Stimulated activated naive CD8-positive, alpha-beta T cell treated with anti-CD3 and anti-CD28 coated beads, Interleukin-15, amount 100 ng/mL, for 72 hours (primary cell): ENCODE results near the gene ZYG11A.

Experiments used
- ATAC-seq: fragments of 150-1000 bp; cut with Tn5 transposase; 2 replicates; pipeline ENCODE4 v1.10.0; 2021; ENCODE audit warnings: mild to moderate bottlenecking, moderate library complexity
- DNase-seq, 2 donors: peaks; one replicate each; pipeline ENCODE4 v3.0.0; 2021 to 2022
- H3K27ac Mint-ChIP-seq, 2 donors: one replicate each; pipeline ENCODE4 v1.8.0; 2022; ENCODE audit warnings: mild to moderate bottlenecking in 2 of 2, mixed read lengths in 2 of 2, moderate library complexity in 2 of 2
- H3K27me3 Mint-ChIP-seq: one replicate; pipeline ENCODE4 v1.8.0; 2022; ENCODE audit warnings: mixed read lengths
- H3K4me1 Mint-ChIP-seq: one replicate; pipeline ENCODE4 v1.8.0; 2022; ENCODE audit warnings: mild to moderate bottlenecking, mixed read lengths
- H3K4me3 Mint-ChIP-seq, 2 donors: one replicate each; pipeline ENCODE4 v1.8.0; 2022; ENCODE audit warnings: mild to moderate bottlenecking in 2 of 2, mixed read lengths in 2 of 2, moderate library complexity in 1 of 2
- H3K9me3 Mint-ChIP-seq, 2 donors: one replicate each; pipeline ENCODE4 v1.8.0; 2022; ENCODE audit warnings: mixed read lengths in 2 of 2

ZYG11A gene

GRCh38 chr1:52904927-52905698 is 62.6 kb downstream of the ZYG11A start:
- peaks cover 7% of the 10 kb centered on the region for H3K4me1 Mint-ChIP-seq
- H3K27ac Mint-ChIP-seq, result peak overlapping the region; percentile 46 to 83
- ATAC-seq, result peak; percentile 77
- H3K9me3 Mint-ChIP-seq, result no peaks in the 10 kb centered on the region
- H3K4me3 Mint-ChIP-seq, result no peak overlapping the region
- H3K27me3 Mint-ChIP-seq, result no peaks in the 10 kb centered on the region
- peak; percentile 32 to 40 for DNase-seq

DNA sequence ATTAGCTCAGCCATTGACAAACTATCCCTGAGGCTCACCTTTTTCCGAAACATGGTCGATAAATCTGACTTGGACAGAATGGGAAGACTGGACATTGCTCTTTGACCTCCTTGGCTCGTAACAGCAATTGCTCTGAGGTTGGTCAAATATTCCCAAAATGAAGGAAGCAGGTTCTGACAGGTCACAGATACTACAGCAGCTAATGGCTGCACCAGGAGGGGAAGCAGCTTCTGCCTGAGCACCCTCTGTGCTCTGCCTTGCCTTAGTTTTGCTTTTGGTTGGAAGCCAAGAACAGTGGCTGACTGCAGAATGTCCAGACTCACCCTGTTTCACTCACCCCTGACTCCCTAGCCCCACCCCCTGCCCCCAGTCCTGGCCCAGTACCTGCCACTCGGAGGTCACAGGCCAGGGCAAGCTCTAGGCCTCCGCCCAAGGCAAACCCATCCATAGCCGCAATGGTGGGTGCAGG is 63.6 kb downstream of the ZYG11A start:
- H3K27ac Mint-ChIP-seq, result peak overlapping the region in 1 of 2 donors; percentile 54
- H3K4me1 Mint-ChIP-seq, result peaks cover 7% of the 10 kb centered on the region
- no peak for ATAC-seq
- H3K9me3 Mint-ChIP-seq, result no peaks in the 10 kb centered on the region
- H3K4me3 Mint-ChIP-seq, result no peak overlapping the region
- H3K27me3 Mint-ChIP-seq, result no peaks in the 10 kb centered on the region
- DNase-seq, result no peak

DNA sequence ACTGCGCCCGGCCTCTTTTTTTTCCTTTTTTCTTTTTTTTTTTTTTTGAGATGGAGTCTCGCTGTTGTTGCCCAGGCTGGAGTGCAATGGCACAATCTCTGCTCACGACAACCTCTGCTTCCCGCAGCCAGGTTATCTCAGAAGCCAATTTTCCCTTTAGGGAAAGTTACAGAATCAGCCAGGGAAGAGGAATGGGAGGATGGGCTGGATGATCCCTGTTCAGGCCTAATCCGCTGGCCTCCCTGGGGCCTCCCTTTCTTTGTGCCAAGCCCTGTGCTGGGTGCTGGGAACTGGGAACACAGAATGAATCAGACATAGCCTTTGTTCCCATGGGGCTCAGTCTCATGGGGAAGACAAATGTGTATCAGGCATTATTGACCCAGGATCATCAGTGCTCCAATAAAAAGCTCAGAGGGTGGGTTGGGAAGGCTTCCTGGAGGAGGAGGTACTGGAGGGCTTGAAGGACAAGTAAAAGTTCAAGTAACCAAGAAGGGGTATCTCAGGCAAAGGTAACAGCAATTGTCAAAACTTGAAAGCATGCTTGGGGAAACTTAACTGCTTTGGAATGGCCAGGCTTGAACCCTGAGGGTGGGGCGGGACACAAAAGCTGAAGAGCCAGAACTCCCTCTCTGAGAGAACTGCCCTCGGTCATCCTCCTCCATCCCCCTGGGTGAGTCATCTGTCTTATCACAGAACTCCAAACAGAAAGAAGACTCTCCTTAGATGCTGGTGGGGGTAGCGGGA is 64.7 kb downstream of the ZYG11A start:
- no peak overlapping the region for H3K27ac Mint-ChIP-seq
- no peaks in the 10 kb centered on the region for H3K27me3 Mint-ChIP-seq
- peaks cover 7% of the 10 kb centered on the region for H3K4me1 Mint-ChIP-seq
- no peak overlapping the region for H3K4me3 Mint-ChIP-seq
- ATAC-seq (no peak), DNase-seq (no peak)
- H3K9me3 Mint-ChIP-seq, result no peaks in the 10 kb centered on the region

DNA sequence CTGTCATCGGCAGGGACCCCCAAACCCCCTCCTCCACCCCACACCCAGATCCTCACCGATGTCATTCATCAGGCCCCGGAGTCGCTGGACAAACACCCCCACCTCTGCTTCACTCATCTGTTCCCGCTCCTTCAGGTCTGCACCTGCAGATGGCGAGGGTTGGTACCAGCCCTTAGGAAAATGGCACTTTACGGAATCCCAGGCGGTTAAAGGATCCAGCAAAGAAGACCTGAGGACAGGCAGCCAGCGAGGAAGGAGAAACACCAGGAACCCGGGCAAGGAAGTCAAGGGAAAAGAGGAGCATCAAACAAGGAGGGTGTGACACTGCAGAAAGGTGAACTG is 65.2 kb downstream of the ZYG11A start:
- DNase-seq (no peak), ATAC-seq (no peak)
- Mint-ChIP-seq H3K4me3 (no peak overlapping the region), H3K9me3 (no peaks in the 10 kb centered on the region), H3K27ac (no peak overlapping the region), H3K4me1 (peaks cover 7% of the 10 kb centered on the region), H3K27me3 (no peaks in the 10 kb centered on the region)

- no peaks in the 10 kb centered on the region for H3K27me3 Mint-ChIP-seq
- no peaks in the 10 kb centered on the region for H3K9me3 Mint-ChIP-seq
- ATAC-seq (no peak), DNase-seq (no peak)
- no peak overlapping the region for H3K27ac Mint-ChIP-seq
- no peak overlapping the region for H3K4me3 Mint-ChIP-seq
- H3K4me1 Mint-ChIP-seq, result no peaks in the 10 kb centered on the region
Measured at GRCh38 chr1:52911541-52911940, 69.0 kb downstream of the ZYG11A start.

GRCh38 chr1:52913014-52913413 is 70.5 kb downstream of the ZYG11A start:
- Mint-ChIP-seq H3K4me1 (no peaks in the 10 kb centered on the region), H3K27me3 (no peaks in the 10 kb centered on the region), H3K4me3 (no peak overlapping the region), H3K27ac (no peak overlapping the region), H3K9me3 (no peaks in the 10 kb centered on the region)
- DNase-seq (no peak), ATAC-seq (no peak)

DNA sequence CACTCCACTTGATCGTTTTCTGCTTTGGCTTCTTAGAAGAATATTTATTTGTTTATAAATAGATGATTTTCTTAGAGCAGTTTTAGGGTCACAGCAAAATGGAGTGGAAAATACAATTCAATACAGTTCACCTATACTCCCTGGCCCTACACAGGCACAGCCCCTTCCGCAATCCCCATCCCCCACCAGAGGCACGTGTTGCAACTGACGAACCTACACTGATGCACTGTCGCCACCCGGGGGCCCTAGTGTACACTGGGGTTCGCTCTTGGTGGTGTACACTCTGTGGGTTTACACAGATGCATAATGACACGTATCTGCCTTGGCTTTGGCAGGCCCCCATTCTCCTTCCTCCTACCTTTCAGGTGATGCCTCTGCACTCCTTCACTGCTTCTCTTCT is 71.0 kb downstream of the ZYG11A start:
- Mint-ChIP-seq H3K27me3 (no peaks in the 10 kb centered on the region), H3K9me3 (no peaks in the 10 kb centered on the region), H3K4me3 (no peak overlapping the region), H3K27ac (no peak overlapping the region), H3K4me1 (no peaks in the 10 kb centered on the region)
- DNase-seq (no peak), ATAC-seq (peak; percentile 71)

- Mint-ChIP-seq H3K27ac (no peak overlapping the region), H3K9me3 (no peaks in the 10 kb centered on the region), H3K27me3 (no peaks in the 10 kb centered on the region), H3K4me3 (no peak overlapping the region), H3K4me1 (peaks cover 7% of the 10 kb centered on the region)
- DNase-seq, result no peak
- ATAC-seq, result no peak
Measured at GRCh38 chr1:52914463-52914862, 71.9 kb downstream of the ZYG11A start.

DNA sequence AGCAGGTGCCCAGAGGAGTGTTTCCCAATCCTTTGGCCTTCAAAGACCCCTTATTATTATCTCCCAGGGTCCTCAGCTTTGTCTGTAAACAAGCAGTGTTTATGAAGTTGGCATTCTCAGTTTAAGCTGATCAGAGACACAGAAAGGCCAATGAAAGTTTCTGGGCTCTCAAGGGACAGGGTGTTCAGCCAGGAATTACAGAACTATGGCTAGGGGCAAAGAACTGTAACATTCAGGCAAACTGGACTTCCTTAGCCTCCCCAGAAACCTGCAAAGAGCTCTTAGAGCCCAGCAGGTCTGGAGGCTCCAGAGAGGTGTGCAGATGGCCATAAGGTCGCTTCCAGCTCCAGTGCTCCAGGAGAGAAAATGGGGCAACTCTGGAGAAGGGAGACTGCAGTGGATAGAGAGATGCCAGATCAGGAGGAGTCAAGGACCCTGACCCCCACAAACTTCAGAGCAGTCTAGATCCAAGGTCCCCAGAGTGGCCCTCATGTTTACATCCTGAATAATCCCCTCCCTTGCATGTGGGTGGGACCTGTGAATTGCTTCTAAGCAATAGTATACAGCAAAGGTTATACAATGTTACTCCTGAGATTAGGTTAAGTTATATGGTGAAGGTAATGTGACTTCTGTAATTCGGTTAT is 72.8 kb downstream of the ZYG11A start:
- Mint-ChIP-seq H3K4me1 (peaks cover 15% of the 10 kb centered on the region), H3K4me3 (no peak overlapping the region), H3K9me3 (no peaks in the 10 kb centered on the region), H3K27me3 (no peaks in the 10 kb centered on the region), H3K27ac (no peak overlapping the region)
- ATAC-seq (no peak), DNase-seq (no peak)

GRCh38 chr1:52915855-52916220 is 73.3 kb downstream of the ZYG11A start:
- H3K27ac Mint-ChIP-seq, result no peak overlapping the region
- DNase-seq (no peak), ATAC-seq (no peak)

GRCh38 chr1:52916241-52916975 is 73.8 kb downstream of the ZYG11A start:
- Mint-ChIP-seq H3K27ac (no peak overlapping the region), H3K27me3 (no peaks in the 10 kb centered on the region), H3K4me3 (no peak overlapping the region), H3K4me1 (peaks cover 26% of the 10 kb centered on the region), H3K9me3 (no peaks in the 10 kb centered on the region)
- ATAC-seq, result no peak
- DNase-seq, result no peak

More at GRCh38 chr1:52915855-52916220, 73.3 kb downstream of the ZYG11A start:
- Mint-ChIP-seq H3K4me3 (no peak overlapping the region), H3K9me3 (no peaks in the 10 kb centered on the region), H3K27me3 (no peaks in the 10 kb centered on the region), H3K4me1 (peaks cover 20% of the 10 kb centered on the region)

DNA sequence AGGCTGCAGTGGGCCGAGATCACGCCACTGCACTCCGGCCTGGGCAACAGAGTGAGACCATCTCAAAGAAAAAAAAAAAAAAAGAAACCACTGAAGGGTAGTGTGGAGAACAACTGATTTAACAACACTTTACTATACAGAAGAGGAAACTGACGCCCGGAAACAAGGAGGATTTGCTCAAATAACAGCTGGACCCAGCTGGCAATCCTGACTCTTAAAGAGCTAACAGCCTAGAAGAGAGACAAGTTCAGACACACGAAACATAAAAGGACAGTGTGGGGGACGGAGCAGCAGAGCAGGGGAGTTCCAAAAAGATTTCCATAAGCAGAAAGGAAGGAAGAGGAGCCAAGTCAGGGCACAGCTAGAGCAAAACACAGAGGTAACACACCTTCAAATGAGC is 74.6 kb downstream of the ZYG11A start:
- no peaks in the 10 kb centered on the region for H3K9me3 Mint-ChIP-seq
- H3K4me1 Mint-ChIP-seq, result peaks cover 31% of the 10 kb centered on the region
- H3K4me3 Mint-ChIP-seq, result no peak overlapping the region
- no peak for DNase-seq
- ATAC-seq, result no peak
- no peak overlapping the region for H3K27ac Mint-ChIP-seq
- H3K27me3 Mint-ChIP-seq, result no peaks in the 10 kb centered on the region

GRCh38 chr1:52917581-52917980 is 75.0 kb downstream of the ZYG11A start:
- DNase-seq, result no peak
- no peaks in the 10 kb centered on the region for H3K27me3 Mint-ChIP-seq

DNA sequence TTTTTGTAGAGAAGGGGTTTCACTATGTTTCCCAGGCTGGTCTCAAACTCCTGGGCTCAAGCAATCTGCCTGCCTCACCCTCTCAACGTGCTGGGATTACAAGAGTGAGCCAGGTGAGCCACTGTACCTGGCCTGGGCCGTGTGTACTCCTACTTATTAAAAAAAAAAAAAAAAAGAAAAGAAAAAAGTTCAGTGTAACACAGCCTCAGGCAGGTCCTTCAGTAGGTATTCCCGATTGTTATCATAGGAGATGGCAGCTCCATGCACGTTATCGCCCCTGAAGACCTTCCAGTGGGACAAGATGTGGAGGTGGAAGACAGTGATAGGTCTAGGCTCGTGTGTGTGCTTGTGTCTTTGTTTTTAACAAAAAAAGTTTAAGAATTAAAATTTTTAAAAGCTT is 75.6 kb downstream of the ZYG11A start:
- H3K27me3 Mint-ChIP-seq, result no peaks in the 10 kb centered on the region
- DNase-seq, result no peak
- H3K4me1 Mint-ChIP-seq, result peaks cover 31% of the 10 kb centered on the region
- no peak overlapping the region for H3K27ac Mint-ChIP-seq
- no peak overlapping the region for H3K4me3 Mint-ChIP-seq
- no peaks in the 10 kb centered on the region for H3K9me3 Mint-ChIP-seq
- ATAC-seq, result no peak

More at GRCh38 chr1:52917581-52917980, 75.0 kb downstream of the ZYG11A start:
- peaks cover 31% of the 10 kb centered on the region for H3K4me1 Mint-ChIP-seq
- H3K9me3 Mint-ChIP-seq, result no peaks in the 10 kb centered on the region
- no peak for ATAC-seq
- H3K4me3 Mint-ChIP-seq, result no peak overlapping the region
- H3K27ac Mint-ChIP-seq, result no peak overlapping the region

GRCh38 chr1:52919051-52919722 is 76.6 kb downstream of the ZYG11A start:
- no peaks in the 10 kb centered on the region for H3K9me3 Mint-ChIP-seq
- no peaks in the 10 kb centered on the region for H3K27me3 Mint-ChIP-seq
- ATAC-seq (peak; percentile 55), DNase-seq (peak in 1 of 2 donors; percentile 15)
- H3K27ac Mint-ChIP-seq, result no peak overlapping the region
- H3K4me3 Mint-ChIP-seq, result no peak overlapping the region
- H3K4me1 Mint-ChIP-seq, result peaks cover 31% of the 10 kb centered on the region
